Left ventricle myocardium inferior (tissue), 1 donor: ENCODE data around the gene CFI. TPM values are rescaled to one million over a fixed set of nuclear protein-coding genes. Genes with fewer than 3 reads are reported as not detected.

ENCODE experiments used
- DNase-seq: peaks from one replicate; pipeline ENCODE4 v3.0.0-alpha.2; 2020
- H3K27ac ChIP-seq: fragments of 200-600 bp; replicated peaks from 2 replicates; pipeline ENCODE4 v1.8.0; 2021
- H3K27me3 ChIP-seq: fragments of 200-600 bp; 2 replicates; pipeline ENCODE4 v1.8.0; 2021; ENCODE audit warnings: low read depth
- H3K36me3 ChIP-seq: fragments of 200-600 bp; 2 replicates; pipeline ENCODE4 v1.8.0; 2021
- H3K4me1 ChIP-seq: fragments of 200-600 bp; 2 replicates; pipeline ENCODE4 v1.8.0; 2021
- H3K4me3 ChIP-seq: fragments of 200-600 bp; 2 replicates; pipeline ENCODE4 v1.8.0; 2021; ENCODE audit warnings: mild to moderate bottlenecking, moderate library complexity
- H3K9me3 ChIP-seq: fragments of 200-600 bp; replicated peaks from 2 replicates; pipeline ENCODE4 v1.8.0; 2021
- intact Hi-C: fragments of 100-400 bp; cut with micrococcal nuclease; formaldehyde crosslinking; loops from one replicate; pipeline ENCODE4 v1.11.0; 2022
- long read RNA-seq: library from polyadenylated mRNA; unstranded; transcript quantifications from one replicate; pipeline ENCODE4 v2.0.0, GENCODE V29; 2021
- total RNA-seq: library from RNA; stranded (reverse); fragmentation: NEBNext Ultra II Directional; extraction: Animal tissue kit (Norgen Biotek cat#: 25700); gene quantifications from one replicate; pipeline ENCODE4 v1.2.1, GENCODE V29; 2021
- TF ChIP-seq, protein P1 (sequence below): fragments of 200-600 bp; IDR thresholded peaks from 2 replicates; pipeline ENCODE4 v1.8.0; 2021; ENCODE audit warnings: antibody characterized with exemption, mild to moderate bottlenecking, borderline replicate concordance
- donor health status: DM: no; HTN: yes; CAD: no; lungs with severe emphysema.

Gene CFI
- 6.8 TPM for total RNA-seq
- long read RNA-seq, partial matches to known transcripts: 0 of 1 reads
- long read RNA-seq, other reads (novel, unspliced or antisense): 0 of 1 reads

DNA sequence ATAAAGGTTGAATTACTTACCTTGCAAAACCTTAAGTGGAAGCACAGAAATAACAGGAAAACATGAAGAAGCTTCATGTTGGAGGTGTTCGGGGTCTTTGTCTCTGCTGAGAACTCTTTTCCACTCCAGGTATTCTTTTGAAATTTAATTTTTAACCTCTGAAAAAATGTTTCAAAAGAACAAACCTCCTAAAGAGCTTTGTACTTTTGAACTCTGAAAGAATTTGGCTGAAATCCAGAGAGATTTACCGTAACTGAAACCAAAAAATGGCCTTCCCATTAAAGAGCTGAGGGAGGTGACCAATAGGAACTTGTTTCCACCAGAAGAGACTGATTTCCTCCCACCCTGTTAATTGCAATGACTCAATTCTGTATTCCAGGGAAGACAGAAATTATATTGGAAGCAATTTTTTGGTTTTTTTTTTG lies at the start of gene CFI:
TSS of gene CFI (minus strand) at position 105 of the 425 bp plus-strand sequence. CDS start at position 77, 28 bp downstream.
- intact Hi-C loops: no loop called here
- Histone ChIP-seq H3K4me3 (peak within 1 kb of the TSS; percentile 61), H3K4me1 (peaks cover 5% of the 10 kb centered on the region), H3K9me3 (peaks cover 12% of the 10 kb centered on the region), H3K27ac (peak within 1 kb of the TSS; percentile 75), H3K36me3 (no peaks in the 10 kb centered on the region), H3K27me3 (no peaks in the 10 kb centered on the region)
- no peak for DNase-seq
- TF ChIP-seq, protein P1, sequence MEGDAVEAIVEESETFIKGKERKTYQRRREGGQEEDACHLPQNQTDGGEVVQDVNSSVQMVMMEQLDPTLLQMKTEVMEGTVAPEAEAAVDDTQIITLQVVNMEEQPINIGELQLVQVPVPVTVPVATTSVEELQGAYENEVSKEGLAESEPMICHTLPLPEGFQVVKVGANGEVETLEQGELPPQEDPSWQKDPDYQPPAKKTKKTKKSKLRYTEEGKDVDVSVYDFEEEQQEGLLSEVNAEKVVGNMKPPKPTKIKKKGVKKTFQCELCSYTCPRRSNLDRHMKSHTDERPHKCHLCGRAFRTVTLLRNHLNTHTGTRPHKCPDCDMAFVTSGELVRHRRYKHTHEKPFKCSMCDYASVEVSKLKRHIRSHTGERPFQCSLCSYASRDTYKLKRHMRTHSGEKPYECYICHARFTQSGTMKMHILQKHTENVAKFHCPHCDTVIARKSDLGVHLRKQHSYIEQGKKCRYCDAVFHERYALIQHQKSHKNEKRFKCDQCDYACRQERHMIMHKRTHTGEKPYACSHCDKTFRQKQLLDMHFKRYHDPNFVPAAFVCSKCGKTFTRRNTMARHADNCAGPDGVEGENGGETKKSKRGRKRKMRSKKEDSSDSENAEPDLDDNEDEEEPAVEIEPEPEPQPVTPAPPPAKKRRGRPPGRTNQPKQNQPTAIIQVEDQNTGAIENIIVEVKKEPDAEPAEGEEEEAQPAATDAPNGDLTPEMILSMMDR: no peak

DNA sequence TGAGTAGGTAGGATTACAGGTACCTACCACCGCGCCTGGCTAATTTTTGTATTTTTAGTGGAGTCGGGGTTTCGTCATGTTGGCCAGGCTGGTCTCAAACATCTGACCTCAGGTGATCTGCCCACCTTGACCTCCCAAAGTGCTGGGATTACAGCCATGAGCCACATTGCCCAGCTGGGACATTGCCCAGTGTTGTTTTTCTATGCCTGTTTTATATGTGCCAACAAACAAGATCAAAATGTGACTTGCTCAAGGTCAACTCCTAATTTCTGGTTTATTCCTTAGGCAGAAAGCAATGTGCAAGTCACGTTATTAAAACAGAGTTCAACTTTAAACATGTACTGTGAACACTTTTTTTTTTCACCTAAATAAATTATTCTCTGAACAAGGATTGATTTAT lies 48.8 kb upstream of the CFI start:
- no peak overlapping the region for H3K4me3 ChIP-seq
- H3K27me3 ChIP-seq: no peaks in the 10 kb centered on the region
- H3K36me3 ChIP-seq: no peaks in the 10 kb centered on the region
- H3K9me3 ChIP-seq: no peaks in the 10 kb centered on the region
- intact Hi-C loops: no loop called here
- DNase-seq: no peak
- TF ChIP-seq, protein P1: no peak
- H3K4me1 ChIP-seq: no peaks in the 10 kb centered on the region
- no peak overlapping the region for H3K27ac ChIP-seq

DNA sequence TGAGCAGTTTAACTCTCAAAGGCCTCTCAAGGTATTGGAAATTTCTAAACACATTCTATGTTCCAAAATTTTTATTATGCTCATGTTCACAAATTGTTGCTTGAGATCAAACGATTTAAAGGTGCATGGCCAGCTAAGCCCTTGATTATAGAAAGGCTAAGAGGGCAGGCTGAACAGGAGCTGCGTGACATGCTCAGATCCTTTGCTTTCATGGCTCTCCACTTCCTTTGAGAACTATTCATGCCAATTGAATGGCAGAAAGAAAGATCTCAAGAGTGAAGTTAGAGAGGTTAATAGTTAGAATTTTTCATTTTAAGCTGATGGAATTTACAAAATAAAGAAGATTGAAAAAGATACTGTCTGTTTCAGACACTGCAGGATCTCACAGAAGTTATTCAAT lies 46.7 kb upstream of the CFI start:
- Histone ChIP-seq H3K36me3 (no peaks in the 10 kb centered on the region), H3K27me3 (no peaks in the 10 kb centered on the region)
- intact Hi-C loops: no loop called here

DNA sequence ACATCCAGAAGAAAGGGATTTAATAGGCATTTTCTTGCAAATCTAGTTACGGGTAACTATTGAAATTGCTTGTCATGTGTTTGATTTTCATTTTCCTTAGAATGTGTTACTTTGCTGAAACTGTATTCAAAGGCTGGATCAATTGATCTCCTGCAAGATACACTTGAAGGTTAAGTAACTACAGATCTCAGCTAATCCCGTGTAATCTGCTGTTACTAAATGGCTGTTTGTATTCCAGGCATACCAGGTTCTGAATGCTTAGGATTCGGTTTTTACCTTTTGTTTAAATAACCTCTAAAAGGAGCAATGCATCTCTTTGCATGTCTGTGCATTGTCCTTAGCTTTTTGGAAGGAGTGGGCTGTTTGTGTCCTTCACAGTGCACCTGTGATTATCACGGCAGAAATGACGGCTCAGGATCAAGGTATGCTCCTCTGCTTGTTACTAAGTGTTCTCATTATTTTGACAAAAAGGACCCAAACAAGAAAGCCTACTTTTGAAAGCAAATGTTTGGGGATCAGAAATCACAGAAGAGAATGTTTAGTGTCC lies 46.2 kb upstream of the CFI start, which contains the start of gene LRIT3:
TSS of gene LRIT3 (plus strand) at position 212 of the 547 bp plus-strand sequence. CDS start at position 307, 95 bp downstream.
- no peak for DNase-seq
- Histone ChIP-seq H3K36me3 (no peaks in the 10 kb centered on the region), H3K4me1 (no peaks in the 10 kb centered on the region), H3K27me3 (no peaks in the 10 kb centered on the region), H3K4me3 (no peak within 1 kb of the TSS), H3K9me3 (no peaks in the 10 kb centered on the region), H3K27ac (no peak within 1 kb of the TSS)
- TF ChIP-seq, protein P1: no peak
- intact Hi-C loops: no loop called here

More for the DNA sequence above, 46.7 kb upstream of the CFI start:
- TF ChIP-seq, protein P1: no peak
- Histone ChIP-seq H3K4me1 (no peaks in the 10 kb centered on the region), H3K27ac (no peak overlapping the region), H3K4me3 (no peak overlapping the region), H3K9me3 (no peaks in the 10 kb centered on the region)
- DNase-seq: no peak

DNA sequence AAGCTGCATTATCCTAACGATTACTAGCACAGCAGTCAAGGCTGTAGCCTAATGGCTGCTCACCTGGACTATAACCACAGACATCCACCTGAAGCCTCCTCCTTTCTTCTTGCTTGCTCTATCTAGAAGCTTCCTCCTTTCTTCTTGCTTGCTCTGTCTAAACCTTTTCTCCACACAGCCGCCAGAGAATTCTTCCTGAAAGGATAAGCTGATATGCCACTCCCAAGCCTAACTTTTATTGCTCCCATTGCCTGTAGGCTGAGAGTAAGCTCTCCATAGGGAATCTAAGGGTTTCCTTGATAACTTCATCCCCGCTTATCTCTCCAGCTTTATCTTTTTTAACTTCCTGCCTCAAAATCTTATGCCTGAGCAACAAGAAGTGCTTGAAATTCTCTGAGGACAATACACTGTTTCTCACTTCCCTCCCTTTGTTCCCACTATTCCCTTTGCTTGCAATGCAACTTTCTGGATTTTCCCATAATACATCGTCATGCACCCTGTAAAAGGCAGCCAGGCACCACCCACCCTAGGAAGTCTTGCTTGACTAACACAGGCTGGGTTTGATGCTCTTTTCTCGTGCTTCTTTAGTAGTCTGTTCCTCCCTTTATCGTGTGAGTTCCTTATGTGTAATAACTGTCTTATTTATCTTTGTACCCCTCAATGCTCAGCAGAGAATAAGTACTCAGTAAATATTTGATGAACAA lies 44.7 kb upstream of the CFI start:
- Histone ChIP-seq H3K9me3 (no peaks in the 10 kb centered on the region), H3K27me3 (no peaks in the 10 kb centered on the region), H3K4me3 (no peak overlapping the region), H3K36me3 (no peaks in the 10 kb centered on the region), H3K27ac (no peak overlapping the region), H3K4me1 (no peaks in the 10 kb centered on the region)
- intact Hi-C loops: no loop called here
- TF ChIP-seq, protein P1: no peak
- no peak for DNase-seq
